ENCODE measurements around the gene PRKD3.

PRKD3 gene

GRCh38 chr2:37276291-37276690 is 48.3 kb downstream of the PRKD3 start:
- Histone ChIP-seq H3K4me1 (ENCODE audit: insufficient read depth, low read length) (no peaks in the 10 kb centered on the region), H3K36me3 (ENCODE audit: insufficient read depth, low read length) (peaks cover 11% of the 10 kb centered on the region), H3K9ac (ENCODE audit: low read depth, low read length) (no peak overlapping the region)

More at GRCh38 chr2:37276291-37276690, 48.3 kb downstream of the PRKD3 start:
- no peaks in the 10 kb centered on the region for H3K9me3 ChIP-seq (ENCODE audit: control insufficient read depth, insufficient read depth, low read length)
